Right atrium auricular region (tissue), 2 donors: Measurements from ENCODE around the gene CGB5. TPM values are rescaled to one million over a fixed set of nuclear protein-coding genes. Genes with fewer than 3 reads are reported as not detected.

Source experiments
- DNase-seq: peaks from one replicate; pipeline ENCODE4 v3.0.0-alpha.2; 2019; ENCODE audit warnings: low spot score
- H3K27ac ChIP-seq, 2 donors: fragments of 200-600 bp; sonication (generic); 1 replicate in 1 of 2; 2 replicates in 1 of 2; pipeline ENCODE4 v1.5.1; 2016 to 2019
- H3K27me3 ChIP-seq, 2 donors: fragments of 200-600 bp; sonication (generic); one replicate each; pipeline versions ENCODE4 v1.5.1 to v1.6.0; 2017 to 2019
- H3K36me3 ChIP-seq: fragments of 200-600 bp; sonication (generic); one replicate; pipeline ENCODE4 v1.5.1; 2016
- H3K4me1 ChIP-seq, 2 donors: fragments of 200-600 bp; sonication (generic); one replicate each; pipeline versions ENCODE4 v1.5.1 to v1.6.0; 2017 to 2019
- H3K4me3 ChIP-seq, 2 donors: fragments of 200-600 bp; sonication (generic); 1 replicate in 1 of 2; 2 replicates in 1 of 2; pipeline ENCODE4 v1.5.1; 2017 to 2019; ENCODE audit warnings: mild to moderate bottlenecking in 1 of 2, moderate library complexity in 1 of 2
- H3K9me3 ChIP-seq, 2 donors: fragments of 200-600 bp; sonication (generic); one replicate each; pipeline ENCODE4 v1.5.1; 2019
- microRNA-seq, 2 donors: library from miRNA; unstranded; fragments of <30 nt; microRNA quantifications; one replicate each; pipeline ENCODE4, GENCODE V29; 2016 to 2017; ENCODE audit warnings: borderline number of aligned reads in 2 of 2, borderline replicate concordance in 1 of 2
- total RNA-seq, 2 donors: library from RNA; depleted of rRNA; stranded (reverse); fragments of >200 nt; gene quantifications; one replicate each; pipeline ENCODE4 v1.1.0, GENCODE V29; 2016
- TF ChIP-seq, protein P1 (sequence below), 2 donors: fragments of 200-600 bp; sonication (generic); IDR thresholded peaks; one replicate each; pipeline ENCODE4 v1.5.1; 2019; ENCODE audit warnings: antibody characterized with exemption in 2 of 2

CGB5 gene
- total RNA-seq, 2 donors from 2014 or later: not detected

DNA sequence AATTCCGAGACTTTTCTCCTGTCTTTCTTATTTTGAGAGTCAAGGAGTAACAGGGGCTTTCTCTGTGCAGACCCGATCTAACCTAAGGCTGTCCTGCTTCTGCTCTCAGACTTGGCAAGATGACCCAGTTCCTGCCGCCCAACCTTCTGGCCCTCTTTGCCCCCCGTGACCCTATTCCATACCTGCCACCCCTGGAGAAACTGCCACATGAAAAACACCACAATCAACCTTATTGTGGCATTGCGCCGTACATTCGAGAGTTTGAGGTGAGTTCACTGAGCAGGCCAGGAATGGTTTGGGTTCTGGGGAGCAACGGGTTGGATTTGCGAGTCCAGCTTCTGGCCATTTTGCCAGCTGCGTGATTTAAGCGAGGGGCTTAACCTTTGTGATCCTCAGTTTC, 42.6 kb downstream of the CGB5 start:
- H3K4me1 ChIP-seq: peaks cover 0 to 32% of the 10 kb centered on the region in 2 donors

DNA sequence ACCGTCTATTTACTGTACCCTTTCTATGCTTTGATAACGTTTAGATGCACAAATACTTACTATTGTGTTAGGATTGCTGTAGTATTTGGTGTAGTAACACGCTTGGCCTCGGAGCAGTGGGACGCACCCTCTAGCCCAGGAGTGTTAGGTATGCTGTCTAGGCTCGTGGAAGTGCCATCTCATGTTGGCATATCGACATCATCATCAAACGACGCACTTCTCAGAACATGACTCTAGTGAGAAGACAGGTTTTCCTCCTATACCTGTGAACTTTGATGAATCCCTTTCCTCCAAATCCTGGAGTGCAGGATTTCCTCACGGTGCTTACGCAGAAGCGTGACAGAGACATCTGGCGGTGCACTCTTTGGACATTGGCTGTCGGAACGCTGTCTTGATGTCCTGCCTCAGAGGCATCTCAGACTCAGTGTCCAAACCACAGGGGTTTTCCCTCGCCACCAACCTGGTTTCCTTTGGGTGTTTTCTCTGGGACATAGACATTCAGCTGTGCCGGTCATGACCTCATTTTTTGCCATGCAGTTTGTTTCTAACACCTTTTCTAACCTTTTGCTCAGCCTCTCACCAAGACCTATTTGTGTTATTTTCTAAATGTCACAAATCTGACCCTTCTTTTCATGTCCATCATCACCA, 47.9 kb downstream of the CGB5 start:
- TF ChIP-seq, protein P1, sequence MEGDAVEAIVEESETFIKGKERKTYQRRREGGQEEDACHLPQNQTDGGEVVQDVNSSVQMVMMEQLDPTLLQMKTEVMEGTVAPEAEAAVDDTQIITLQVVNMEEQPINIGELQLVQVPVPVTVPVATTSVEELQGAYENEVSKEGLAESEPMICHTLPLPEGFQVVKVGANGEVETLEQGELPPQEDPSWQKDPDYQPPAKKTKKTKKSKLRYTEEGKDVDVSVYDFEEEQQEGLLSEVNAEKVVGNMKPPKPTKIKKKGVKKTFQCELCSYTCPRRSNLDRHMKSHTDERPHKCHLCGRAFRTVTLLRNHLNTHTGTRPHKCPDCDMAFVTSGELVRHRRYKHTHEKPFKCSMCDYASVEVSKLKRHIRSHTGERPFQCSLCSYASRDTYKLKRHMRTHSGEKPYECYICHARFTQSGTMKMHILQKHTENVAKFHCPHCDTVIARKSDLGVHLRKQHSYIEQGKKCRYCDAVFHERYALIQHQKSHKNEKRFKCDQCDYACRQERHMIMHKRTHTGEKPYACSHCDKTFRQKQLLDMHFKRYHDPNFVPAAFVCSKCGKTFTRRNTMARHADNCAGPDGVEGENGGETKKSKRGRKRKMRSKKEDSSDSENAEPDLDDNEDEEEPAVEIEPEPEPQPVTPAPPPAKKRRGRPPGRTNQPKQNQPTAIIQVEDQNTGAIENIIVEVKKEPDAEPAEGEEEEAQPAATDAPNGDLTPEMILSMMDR (IDR thresholded peaks at IDR 0.05): no peak
- peaks cover 71% of the 10 kb centered on the region for H3K36me3 ChIP-seq
- H3K27me3 ChIP-seq: no peaks in the 10 kb centered on the region
- DNase-seq: no peak
- H3K9me3 ChIP-seq: no peaks in the 10 kb centered on the region
- H3K4me1 ChIP-seq: peaks cover 0 to 36% of the 10 kb centered on the region in 2 donors
- H3K4me3 ChIP-seq: no peak overlapping the region
- H3K27ac ChIP-seq: no peak overlapping the region

More for the DNA sequence above, 42.6 kb downstream of the CGB5 start:
- no peaks in the 10 kb centered on the region for H3K9me3 ChIP-seq
- H3K4me3 ChIP-seq: peak overlapping the region; percentile 83 to 94
- peak overlapping the region in 1 of 2 donors; percentile 85 for H3K27ac ChIP-seq
- TF ChIP-seq, protein P1 (IDR thresholded peaks at IDR 0.05): no peak
- peaks cover 35% of the 10 kb centered on the region for H3K36me3 ChIP-seq
- no peaks in the 10 kb centered on the region for H3K27me3 ChIP-seq
- no peak for DNase-seq

DNA sequence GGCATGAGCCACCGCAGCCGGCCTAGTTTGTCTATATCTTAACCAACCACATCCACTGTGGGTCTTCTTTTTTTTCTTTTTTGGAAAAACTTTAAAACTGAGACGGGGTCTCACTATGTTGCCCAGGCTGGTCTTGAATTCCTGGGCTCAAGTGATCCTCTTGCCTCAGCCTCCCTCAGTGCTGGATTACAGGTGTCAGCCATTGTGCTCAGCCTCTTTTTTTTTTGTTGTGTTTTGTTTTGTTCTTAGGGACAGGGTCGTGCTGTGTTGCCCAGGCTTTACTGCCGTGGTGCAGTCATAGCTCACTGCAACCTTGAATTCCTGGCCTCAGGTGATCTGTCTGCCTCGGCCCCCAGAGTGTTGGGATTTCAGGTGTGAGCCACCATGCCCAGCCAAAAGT, 49.0 kb downstream of the CGB5 start:
- TF ChIP-seq, protein P1 (IDR thresholded peaks at IDR 0.05): no peak
- DNase-seq: no peak

More for the DNA sequence above, 49.0 kb downstream of the CGB5 start:
- Histone ChIP-seq H3K4me1 (peaks cover 0 to 30% of the 10 kb centered on the region in 2 donors), H3K27ac (no peak overlapping the region), H3K36me3 (peaks cover 82% of the 10 kb centered on the region), H3K9me3 (no peaks in the 10 kb centered on the region), H3K27me3 (no peaks in the 10 kb centered on the region), H3K4me3 (no peak overlapping the region)

Small RNA genes within 50 kb of the gene (microRNA-seq; reads per million reads assigned to microRNA genes)
- 0 to 0.71 reads per million in 2 donors for gene MIR6798

Other genes starting within 250 kb of the CGB5 start
- gene BCAT2, start 232.8 kb upstream of the CGB5 start, total RNA-seq: 10 to 100 TPM; 32.3 to 37.5 TPM
- 1 to 10 TPM; 3.7 to 6.3 TPM for gene HSD17B14, start 207.4 kb upstream of the CGB5 start, total RNA-seq
- 10 to 100 TPM; 22.4 to 25.1 TPM for gene PLEKHA4, start 175.2 kb upstream of the CGB5 start, total RNA-seq
- gene PPP1R15A, start 171.4 kb upstream of the CGB5 start, total RNA-seq: 10 to 100 TPM; 55.0 to 97.6 TPM
- gene TULP2, start 145.1 kb upstream of the CGB5 start, total RNA-seq: not detected
- gene NUCB1, start 143.5 kb upstream of the CGB5 start, total RNA-seq: 100 to 1,000 TPM; 347 to 411 TPM
- gene DHDH, start 110.1 kb upstream of the CGB5 start, total RNA-seq: not detected
- 10 to 100 TPM; 10.7 to 21.2 TPM for gene BAX, start 89.0 kb upstream of the CGB5 start, total RNA-seq
- gene FTL, start 78.5 kb upstream of the CGB5 start, total RNA-seq: 1,000 to 10,000 TPM; 1,493 to 3,053 TPM
- gene GYS1, start 50.5 kb upstream of the CGB5 start, total RNA-seq: 10 to 100 TPM; 72.1 to 88.1 TPM
- 10 to 100 TPM; 49.1 to 87.7 TPM for gene RUVBL2, start 50.0 kb upstream of the CGB5 start, total RNA-seq
- not detected for gene LHB, start 26.8 kb upstream of the CGB5 start, total RNA-seq
- not detected for gene CGB3, start 19.5 kb upstream of the CGB5 start, total RNA-seq
- gene CGB2, start 12.0 kb upstream of the CGB5 start, total RNA-seq: not detected
- gene CGB1, start 7.0 kb upstream of the CGB5 start, total RNA-seq: not detected
- not detected for gene CGB8, start 5.3 kb downstream of the CGB5 start, total RNA-seq
- gene CGB7, start 13.9 kb downstream of the CGB5 start, total RNA-seq: not detected
- not detected for gene NTF4, start 21.0 kb downstream of the CGB5 start, total RNA-seq
- gene KCNA7, start 28.9 kb downstream of the CGB5 start, total RNA-seq: 1 to 10 TPM in 1 of 2 donors, under 1 TPM in 1; 0.35 to 3.2 TPM
- 10 to 100 TPM; 62.7 to 89.4 TPM for gene SNRNP70, start 41.6 kb downstream of the CGB5 start, total RNA-seq
- 10 to 100 TPM; 31.5 to 35.0 TPM for gene LIN7B, start 70.5 kb downstream of the CGB5 start, total RNA-seq
- gene C19orf73, start 75.3 kb downstream of the CGB5 start, total RNA-seq: 1 to 10 TPM; 3.1 to 5.9 TPM
- 1 to 10 TPM; 5.0 to 6.8 TPM for gene PPFIA3, start 75.7 kb downstream of the CGB5 start, total RNA-seq
- gene HRC, start 111.5 kb downstream of the CGB5 start, total RNA-seq: 1,000 to 10,000 TPM in 1 of 2 donors, 100 to 1,000 TPM in 1; 558 to 1,164 TPM
- 10 to 100 TPM; 20.6 to 22.8 TPM for gene TRPM4, start 113.9 kb downstream of the CGB5 start, total RNA-seq